IPS DF 4.7 (cell line): ENCODE data around the gene SLC27A2.
"Not testable (repeated sequence)": the region's sequence is repeated elsewhere in the genome, so short reads cannot be mapped to it uniquely, and the experiment has no call there.

Source experiments
- DNase-seq: peaks from one replicate; pipeline ENCODE4 v3.0.0-alpha.2; 2013; ENCODE audit warnings: low spot score; ENCODE audit errors: extremely low read depth

SLC27A2 gene

GRCh38 chr15:50163719-50164410 is 18.1 kb upstream of the SLC27A2 start:
- no peak for DNase-seq

- DNase-seq: no peak
These were observed 17.5 kb upstream of the SLC27A2 start for GRCh38 chr15:50164458-50164857.

GRCh38 chr15:50166216-50166615 is 15.8 kb upstream of the SLC27A2 start:
- no peak for DNase-seq

GRCh38 chr15:50167110-50167509 is 14.9 kb upstream of the SLC27A2 start:
- DNase-seq: no peak

GRCh38 chr15:50168379-50168778 is 13.6 kb upstream of the SLC27A2 start:
- no peak for DNase-seq

- DNase-seq: no peak
These were observed 13.1 kb upstream of the SLC27A2 start for GRCh38 chr15:50168783-50169411.

GRCh38 chr15:50172360-50172895 is 9.6 kb upstream of the SLC27A2 start:
- DNase-seq: not testable (repeated sequence)

GRCh38 chr15:50176869-50177268 is 5.1 kb upstream of the SLC27A2 start:
- DNase-seq: no peak

GRCh38 chr15:50180091-50180490 is 1.9 kb upstream of the SLC27A2 start:
- DNase-seq: no peak

GRCh38 chr15:50180582-50180981 is 1.4 kb upstream of the SLC27A2 start:
- no peak for DNase-seq

GRCh38 chr15:50181201-50181968 is 611 bp upstream of the SLC27A2 start:
- no peak for DNase-seq

GRCh38 chr15:50182219-50183013 is 420 bp downstream of the SLC27A2 start:
- no peak for DNase-seq

GRCh38 chr15:50183112-50183794 is 1.3 kb downstream of the SLC27A2 start:
- DNase-seq: no peak

GRCh38 chr15:50184863-50185504 is 3.0 kb downstream of the SLC27A2 start:
- no peak for DNase-seq

- DNase-seq: no peak
These were observed 4.1 kb downstream of the SLC27A2 start for GRCh38 chr15:50186090-50186489.

GRCh38 chr15:50186752-50187151 is 4.8 kb downstream of the SLC27A2 start:
- no peak for DNase-seq

- DNase-seq: no peak
These were observed 5.5 kb downstream of the SLC27A2 start for GRCh38 chr15:50187525-50187924.

- DNase-seq: no peak
These were observed 6.0 kb downstream of the SLC27A2 start for GRCh38 chr15:50187997-50188396.

- DNase-seq: not testable (repeated sequence)
These were observed 6.8 kb downstream of the SLC27A2 start for GRCh38 chr15:50188793-50189192.

GRCh38 chr15:50189633-50190032 is 7.6 kb downstream of the SLC27A2 start:
- DNase-seq: no peak
